Measurements from ENCODE around the gene INHA.
A peak's percentile ranks its signal among the peaks of the same experiment; 100 is the strongest.

The INHA gene

GRCh38 chr2:219570194-219570923 is 1.8 kb upstream of the INHA start:
- Histone ChIP-seq H3K36me3 (ENCODE audit: low read depth) (no peaks in the 10 kb centered on the region), H3K9me3 (ENCODE audit: severe bottlenecking) (no peaks in the 10 kb centered on the region), H3K4me1 (ENCODE audit: insufficient read depth, poor library complexity, severe bottlenecking) (peaks cover 13% of the 10 kb centered on the region), H3K4me3 (ENCODE audit: severe bottlenecking) (peak overlapping the region; percentile 83), H3K27me3 (ENCODE audit: insufficient read depth, poor library complexity, severe bottlenecking) (no peaks in the 10 kb centered on the region), H3K27ac (ENCODE audit: poor library complexity, severe bottlenecking) (peak overlapping the region; percentile 64)
- DNase-seq (ENCODE audit: low spot score) (no peak), ATAC-seq (ENCODE audit: low read depth) (peak; percentile 40)
- TF ChIP-seq, protein P1, sequence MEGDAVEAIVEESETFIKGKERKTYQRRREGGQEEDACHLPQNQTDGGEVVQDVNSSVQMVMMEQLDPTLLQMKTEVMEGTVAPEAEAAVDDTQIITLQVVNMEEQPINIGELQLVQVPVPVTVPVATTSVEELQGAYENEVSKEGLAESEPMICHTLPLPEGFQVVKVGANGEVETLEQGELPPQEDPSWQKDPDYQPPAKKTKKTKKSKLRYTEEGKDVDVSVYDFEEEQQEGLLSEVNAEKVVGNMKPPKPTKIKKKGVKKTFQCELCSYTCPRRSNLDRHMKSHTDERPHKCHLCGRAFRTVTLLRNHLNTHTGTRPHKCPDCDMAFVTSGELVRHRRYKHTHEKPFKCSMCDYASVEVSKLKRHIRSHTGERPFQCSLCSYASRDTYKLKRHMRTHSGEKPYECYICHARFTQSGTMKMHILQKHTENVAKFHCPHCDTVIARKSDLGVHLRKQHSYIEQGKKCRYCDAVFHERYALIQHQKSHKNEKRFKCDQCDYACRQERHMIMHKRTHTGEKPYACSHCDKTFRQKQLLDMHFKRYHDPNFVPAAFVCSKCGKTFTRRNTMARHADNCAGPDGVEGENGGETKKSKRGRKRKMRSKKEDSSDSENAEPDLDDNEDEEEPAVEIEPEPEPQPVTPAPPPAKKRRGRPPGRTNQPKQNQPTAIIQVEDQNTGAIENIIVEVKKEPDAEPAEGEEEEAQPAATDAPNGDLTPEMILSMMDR (IDR thresholded peaks at IDR 0.05; ENCODE audit: poor library complexity, severe bottlenecking): peak; percentile 23

DNA sequence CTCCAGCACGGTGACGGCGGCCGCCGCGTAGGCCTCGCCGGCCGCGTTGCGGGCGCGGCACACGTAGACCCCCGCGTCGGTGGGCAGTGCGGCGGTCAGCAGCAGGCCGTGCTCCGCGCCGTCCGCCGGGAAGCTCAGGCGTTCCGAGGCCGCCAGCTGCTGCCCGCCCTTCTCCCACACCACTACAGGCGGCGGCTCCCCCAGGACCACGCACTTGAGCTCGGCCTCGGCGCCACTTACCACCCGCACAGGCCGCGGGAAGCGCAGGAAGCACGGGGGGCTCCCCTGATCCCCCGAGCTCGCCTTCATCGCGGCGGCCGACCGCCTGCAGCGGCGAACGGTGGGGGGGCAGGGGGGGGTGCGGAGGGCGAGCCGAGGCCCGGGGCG is 1.2 kb upstream of the INHA start:
- DNase-seq (ENCODE audit: low spot score) (no peak), ATAC-seq (ENCODE audit: low read depth) (peak; percentile 5; the same call in 2 of the 3 replicates)
- H3K9me3 ChIP-seq (ENCODE audit: severe bottlenecking): no peaks in the 10 kb centered on the region
- H3K36me3 ChIP-seq (ENCODE audit: low read depth): no peaks in the 10 kb centered on the region
- H3K4me3 ChIP-seq (ENCODE audit: severe bottlenecking): peak overlapping the region; percentile 83
- H3K27ac ChIP-seq (ENCODE audit: poor library complexity, severe bottlenecking): peak overlapping the region; percentile 64
- no peaks in the 10 kb centered on the region for H3K27me3 ChIP-seq (ENCODE audit: insufficient read depth, poor library complexity, severe bottlenecking)
- TF ChIP-seq, protein P1 (IDR thresholded peaks at IDR 0.05; ENCODE audit: poor library complexity, severe bottlenecking): no peak
- peaks cover 13% of the 10 kb centered on the region for H3K4me1 ChIP-seq (ENCODE audit: insufficient read depth, poor library complexity, severe bottlenecking)

DNA sequence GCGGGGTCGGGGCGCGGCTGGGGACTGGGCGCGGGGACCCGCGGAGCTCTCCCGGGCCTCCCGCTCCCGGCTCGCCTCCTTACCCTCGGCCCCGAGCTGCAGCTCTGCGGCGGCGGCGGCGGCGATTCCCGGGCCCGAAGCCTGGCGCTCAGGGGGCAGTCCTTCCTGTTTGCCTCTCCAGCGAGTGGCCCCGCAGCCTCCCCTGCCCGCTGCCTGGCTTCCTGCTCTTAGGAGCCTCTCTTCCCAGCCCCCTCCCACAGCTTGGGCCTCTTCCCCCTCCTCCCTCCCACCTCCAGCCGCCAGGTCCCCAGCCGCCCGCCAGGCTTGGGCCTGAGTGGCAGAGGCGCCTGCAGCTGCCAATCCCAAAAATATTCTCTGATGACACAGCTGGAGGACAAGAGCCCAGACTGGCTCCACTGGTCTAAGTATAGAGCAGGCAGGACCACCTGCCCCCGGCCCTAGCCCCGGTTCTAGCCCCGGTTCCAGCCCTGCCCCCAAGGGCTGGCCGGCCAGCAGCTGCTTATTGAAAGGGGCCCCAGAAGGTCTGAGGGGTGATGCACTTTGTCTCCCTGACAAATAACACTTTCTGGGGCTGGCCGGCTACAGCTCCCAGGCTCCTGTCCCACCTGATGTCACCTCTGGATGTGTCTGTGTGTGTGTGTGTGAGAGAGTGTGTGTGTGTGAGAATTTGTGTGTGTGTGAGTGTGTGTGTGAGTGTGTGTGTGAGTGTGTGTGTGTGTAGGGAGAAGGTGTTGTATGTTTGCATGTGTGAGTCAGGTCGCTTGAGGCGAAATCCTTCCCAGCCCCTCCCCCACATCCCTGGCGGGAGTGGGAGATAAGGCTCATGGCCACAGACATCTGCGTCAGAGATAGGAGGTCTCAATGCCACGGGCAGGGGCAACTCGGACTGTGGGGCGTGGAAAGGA is 536 bp upstream of the INHA start, which contains the start of gene OBSL1:
OBSL1 (minus strand) TSS at position 229 of the 926 bp plus-strand sequence. CDS start 307 bp downstream, outside the sequence.
- DNase-seq (ENCODE audit: low spot score): peak; percentile 70

GRCh38 chr2:219573166-219573565 is 1.1 kb downstream of the INHA start:
- TF ChIP-seq, protein P1 (IDR thresholded peaks at IDR 0.05; ENCODE audit: poor library complexity, severe bottlenecking): no peak
- Histone ChIP-seq H3K9me3 (ENCODE audit: severe bottlenecking) (no peaks in the 10 kb centered on the region), H3K36me3 (ENCODE audit: low read depth) (no peaks in the 10 kb centered on the region), H3K27me3 (ENCODE audit: insufficient read depth, poor library complexity, severe bottlenecking) (no peaks in the 10 kb centered on the region), H3K4me1 (ENCODE audit: insufficient read depth, poor library complexity, severe bottlenecking) (peaks cover 13% of the 10 kb centered on the region), H3K27ac (ENCODE audit: poor library complexity, severe bottlenecking) (no peak overlapping the region), H3K4me3 (ENCODE audit: severe bottlenecking) (no peak overlapping the region)
- ATAC-seq (ENCODE audit: low read depth) (no peak), DNase-seq (ENCODE audit: low spot score) (no peak)

More for the DNA sequence above, 536 bp upstream of the INHA start, which contains the start of gene OBSL1:
- TF ChIP-seq, protein P1 (IDR thresholded peaks at IDR 0.05; ENCODE audit: poor library complexity, severe bottlenecking): no peak
- Histone ChIP-seq H3K27ac (ENCODE audit: poor library complexity, severe bottlenecking) (peak within 1 kb of the TSS; percentile 64), H3K27me3 (ENCODE audit: insufficient read depth, poor library complexity, severe bottlenecking) (no peaks in the 10 kb centered on the region), H3K4me3 (ENCODE audit: severe bottlenecking) (peak within 1 kb of the TSS; percentile 83), H3K4me1 (ENCODE audit: insufficient read depth, poor library complexity, severe bottlenecking) (peaks cover 13% of the 10 kb centered on the region), H3K9me3 (ENCODE audit: severe bottlenecking) (no peaks in the 10 kb centered on the region), H3K36me3 (ENCODE audit: low read depth) (no peaks in the 10 kb centered on the region)
- peak; percentile 49 for ATAC-seq (ENCODE audit: low read depth)

Measured in RWPE2 (cell line).